NCI-H2029 (cell line): ENCODE measurements around the gene PDE8B.

Experiments used
- DNase-seq: peaks from one replicate; lab custom pipeline; 2025; lab: John Stamatoyannopoulos, UW

PDE8B gene

GRCh38 chr5:77409870-77410621, 199.6 kb downstream of the PDE8B start:
- no peak for DNase-seq

GRCh38 chr5:77413049-77413448, 202.6 kb downstream of the PDE8B start:
- no peak for DNase-seq

- DNase-seq: no peak
Observed at GRCh38 chr5:77418162-77418561, 207.7 kb downstream of the PDE8B start.

GRCh38 chr5:77418601-77419581, 208.4 kb downstream of the PDE8B start:
- DNase-seq: no peak

GRCh38 chr5:77419644-77420582, 209.4 kb downstream of the PDE8B start:
- DNase-seq: no peak

GRCh38 chr5:77420940-77421339, 210.5 kb downstream of the PDE8B start:
- no peak for DNase-seq

GRCh38 chr5:77423022-77423750, 212.7 kb downstream of the PDE8B start:
- no peak for DNase-seq

GRCh38 chr5:77424921-77425320, 214.4 kb downstream of the PDE8B start:
- no peak for DNase-seq

GRCh38 chr5:77425420-77425819, 214.9 kb downstream of the PDE8B start:
- no peak for DNase-seq

- DNase-seq: no peak
Observed at GRCh38 chr5:77425998-77426659, 215.6 kb downstream of the PDE8B start.

GRCh38 chr5:77426670-77427069, 216.2 kb downstream of the PDE8B start:
- DNase-seq: no peak

- no peak for DNase-seq
Observed at GRCh38 chr5:77427998-77428397, 217.5 kb downstream of the PDE8B start.

- no peak for DNase-seq
Observed at GRCh38 chr5:77428526-77428925, 218.0 kb downstream of the PDE8B start.

- no peak for DNase-seq
Observed at GRCh38 chr5:77430726-77431125, 220.2 kb downstream of the PDE8B start.

- no peak for DNase-seq
Observed at GRCh38 chr5:77431286-77431685, 220.8 kb downstream of the PDE8B start.

GRCh38 chr5:77431719-77432118, 221.2 kb downstream of the PDE8B start:
- DNase-seq: no peak

- DNase-seq: peak; percentile 16
Observed at GRCh38 chr5:77437194-77437593, 226.7 kb downstream of the PDE8B start.

- no peak for DNase-seq
Observed at GRCh38 chr5:77438071-77438470, 227.6 kb downstream of the PDE8B start.

- no peak for DNase-seq
Observed at GRCh38 chr5:77443670-77444069, 233.2 kb downstream of the PDE8B start.

GRCh38 chr5:77444356-77444755, 233.9 kb downstream of the PDE8B start:
- DNase-seq: no peak

- DNase-seq: no peak
Observed at GRCh38 chr5:77448831-77449230, 238.4 kb downstream of the PDE8B start.
